Measurements from ENCODE around the gene PDGFA. TPM values are rescaled to one million over a fixed set of nuclear protein-coding genes. Genes with fewer than 3 reads are reported as not detected.

Gene PDGFA
- total RNA-seq = 1 to 10 TPM; 7.7 TPM

DNA sequence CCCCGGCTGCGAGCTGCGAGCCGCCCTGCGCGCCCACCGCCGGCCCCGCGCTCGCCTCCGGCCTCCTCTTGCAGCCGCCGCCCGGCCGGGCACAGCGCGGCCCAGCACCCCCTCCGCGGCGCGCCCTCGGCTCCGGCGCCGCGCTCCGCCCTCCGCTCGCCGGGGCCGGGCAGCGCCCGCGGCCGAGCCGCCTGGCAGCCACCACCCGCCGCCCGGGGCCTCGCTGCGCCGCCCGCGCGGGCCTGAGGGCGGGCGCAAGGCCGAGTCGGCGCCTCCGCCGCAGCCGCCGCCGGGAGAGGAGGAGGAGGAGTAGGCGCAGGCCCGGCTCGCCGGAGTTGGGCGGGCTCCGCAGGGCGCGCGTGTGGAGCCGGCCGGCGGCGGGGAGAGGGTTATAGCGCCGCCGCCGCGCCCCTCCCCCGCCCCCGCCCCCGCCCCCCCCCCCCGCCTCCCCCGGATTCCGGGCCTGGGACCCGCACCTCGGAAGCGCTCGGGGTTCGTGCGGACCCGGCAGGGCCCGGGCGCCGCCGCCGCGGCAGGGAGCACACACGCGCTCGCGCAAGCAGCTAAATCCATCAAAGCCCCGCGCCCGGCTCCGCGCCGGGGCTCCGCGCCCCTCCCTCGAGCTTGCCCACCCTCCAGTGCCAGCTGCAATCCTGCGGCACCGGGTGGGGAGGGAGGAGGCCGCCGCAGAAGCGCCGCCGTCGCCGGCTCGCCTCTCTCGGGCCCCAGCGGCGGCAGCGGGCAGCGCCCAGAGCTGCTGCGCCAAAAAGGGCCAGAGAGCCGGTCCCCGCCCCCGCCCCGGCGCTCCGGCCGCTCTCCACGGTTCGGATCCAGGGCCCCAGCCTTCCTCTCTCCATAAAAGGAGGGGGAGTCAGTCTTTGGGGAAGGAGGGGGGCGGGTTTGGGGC lies at the start of gene PDGFA:
TSS of gene PDGFA (minus strand) at position 363 of the 907 bp plus-strand sequence. CDS start 845 bp downstream, outside the sequence.
- H3K27me3 Mint-ChIP-seq (ENCODE audit: low read depth) = peaks cover 31% of the 10 kb centered on the region

DNA sequence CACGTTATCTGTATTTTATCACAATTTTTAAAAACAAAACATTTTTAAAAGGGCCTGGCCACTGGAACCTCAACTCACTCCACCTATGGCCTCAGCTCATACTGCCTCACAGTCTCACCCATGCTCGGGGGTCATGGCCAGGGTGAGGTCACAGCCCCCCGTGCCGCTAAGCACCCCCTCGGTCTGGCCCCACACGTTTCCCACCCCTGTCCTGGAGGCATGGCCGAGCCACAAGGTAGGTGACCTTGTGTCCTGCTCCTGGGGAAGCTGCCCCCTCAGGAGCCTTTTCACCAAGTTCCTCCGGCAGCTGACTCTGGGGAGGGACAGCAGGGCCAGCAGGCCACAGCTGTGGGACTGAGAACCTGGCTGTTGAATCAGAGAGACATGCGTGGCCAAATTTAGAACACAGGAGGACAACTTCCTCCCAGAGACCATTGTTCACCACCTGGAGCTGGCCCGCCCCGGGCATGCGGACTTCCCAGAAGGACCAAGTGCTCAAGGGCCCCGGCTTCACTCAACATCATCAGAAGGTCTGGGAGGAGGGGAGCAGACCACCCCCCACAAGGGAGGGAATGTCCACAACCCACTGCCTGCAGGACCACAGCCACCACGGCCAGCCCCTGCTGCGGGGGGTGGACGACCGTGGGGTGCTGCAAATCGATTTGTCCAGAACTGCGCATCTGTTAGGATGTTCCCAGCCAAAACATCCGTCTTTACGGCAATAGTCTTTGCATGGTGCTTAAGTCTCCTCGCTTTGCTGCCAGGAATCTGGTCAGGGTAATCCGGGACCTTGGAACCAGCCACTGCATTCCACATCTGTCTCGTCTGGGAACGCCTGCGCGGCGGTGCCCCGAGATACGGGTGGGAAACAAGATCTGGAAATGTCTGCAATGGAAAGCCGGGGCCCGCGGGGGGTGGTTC lies 48.6 kb upstream of the PDGFA start:
- CTCF ChIA-PET = no interaction called here
- no peaks in the 10 kb centered on the region for H3K4me1 Mint-ChIP-seq (ENCODE audit: low read depth)
- H3K27me3 Mint-ChIP-seq (ENCODE audit: low read depth) = no peaks in the 10 kb centered on the region
- no peak overlapping the region for H3K27ac Mint-ChIP-seq
- H3K36me3 Mint-ChIP-seq (ENCODE audit: low read depth) = no peaks in the 10 kb centered on the region
- H3K4me3 Mint-ChIP-seq = no peak overlapping the region
- H3K9me3 Mint-ChIP-seq = no peaks in the 10 kb centered on the region
- intact Hi-C loops (cut with micrococcal nuclease) = no loop called here
- DNase-seq = no peak

More for the DNA sequence above, at the start of gene PDGFA:
- no peak within 1 kb of the TSS for H3K27ac Mint-ChIP-seq
- CTCF ChIA-PET = no interaction called here
- H3K36me3 Mint-ChIP-seq (ENCODE audit: low read depth) = no peaks in the 10 kb centered on the region
- no peaks in the 10 kb centered on the region for H3K9me3 Mint-ChIP-seq
- peak within 1 kb of the TSS; percentile 81 for H3K4me3 Mint-ChIP-seq
- H3K4me1 Mint-ChIP-seq (ENCODE audit: low read depth) = peaks cover 18% of the 10 kb centered on the region
- no peak for DNase-seq
- intact Hi-C loops (cut with micrococcal nuclease) = loop anchor here (2.0 to 5.0 kb wide), 3 partner anchors 65 to 207 kb away; partner anchors contain the start of genes DNAAF5 and PRKAR1B

DNA sequence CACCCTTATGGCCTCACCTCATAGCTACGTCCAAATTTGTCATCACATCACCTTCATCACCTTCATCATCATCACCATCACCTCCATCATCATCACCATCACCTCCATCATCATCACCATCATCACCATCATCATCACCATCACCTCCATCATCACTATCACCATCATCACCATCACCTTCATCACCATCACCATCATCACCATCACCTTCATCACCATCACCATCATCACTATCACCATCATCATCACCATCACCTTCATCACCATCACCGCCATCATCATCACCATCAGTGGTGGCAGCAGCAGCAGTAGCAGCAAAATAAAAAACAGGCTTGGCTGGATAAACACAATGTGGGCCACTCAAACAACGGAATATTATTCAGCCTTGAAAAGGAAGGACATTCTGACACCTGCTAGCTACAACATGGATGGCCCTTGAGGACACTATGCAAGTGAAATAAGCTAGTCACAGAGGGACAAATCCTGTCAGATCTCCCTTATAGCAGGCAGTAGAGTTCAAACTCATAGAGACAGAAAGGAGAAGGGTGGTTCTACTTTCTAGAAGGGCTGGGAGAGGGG lies 47.7 kb upstream of the PDGFA start:
- H3K9me3 Mint-ChIP-seq = no peaks in the 10 kb centered on the region
- H3K4me3 Mint-ChIP-seq = no peak overlapping the region
- no peak for DNase-seq
- CTCF ChIA-PET = no interaction called here
- H3K27ac Mint-ChIP-seq = no peak overlapping the region
- intact Hi-C loops (cut with micrococcal nuclease) = no loop called here
- no peaks in the 10 kb centered on the region for H3K4me1 Mint-ChIP-seq (ENCODE audit: low read depth)
- no peaks in the 10 kb centered on the region for H3K27me3 Mint-ChIP-seq (ENCODE audit: low read depth)
- no peaks in the 10 kb centered on the region for H3K36me3 Mint-ChIP-seq (ENCODE audit: low read depth)

DNA sequence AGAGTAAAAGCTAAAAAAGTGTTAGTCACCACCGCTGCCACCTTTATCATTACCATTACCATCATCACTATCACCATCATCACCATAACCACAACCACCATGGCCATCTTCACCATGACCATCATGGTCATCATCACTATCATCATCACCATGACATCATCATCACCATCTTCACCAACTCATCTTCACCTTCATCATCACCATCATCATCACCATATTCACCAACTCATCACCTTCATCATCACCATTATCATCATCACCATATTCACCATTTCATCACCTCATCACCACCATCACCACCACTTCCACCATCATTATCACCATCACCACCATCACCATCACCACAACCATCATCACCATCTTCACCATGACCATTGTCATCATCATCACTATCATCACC lies 46.5 kb upstream of the PDGFA start:
- Mint-ChIP-seq H3K27ac (no peak overlapping the region), H3K9me3 (no peaks in the 10 kb centered on the region), H3K4me3 (no peak overlapping the region), H3K4me1 (ENCODE audit: low read depth) (no peaks in the 10 kb centered on the region), H3K27me3 (ENCODE audit: low read depth) (no peaks in the 10 kb centered on the region), H3K36me3 (ENCODE audit: low read depth) (no peaks in the 10 kb centered on the region)
- CTCF ChIA-PET = interaction anchor here (1.0 kb wide), 1 partner anchor 19 kb away, joined by 3 read pairs; no protein-coding TSS in a partner anchor
- intact Hi-C loops (cut with micrococcal nuclease) = no loop called here
- no peak for DNase-seq

DNA sequence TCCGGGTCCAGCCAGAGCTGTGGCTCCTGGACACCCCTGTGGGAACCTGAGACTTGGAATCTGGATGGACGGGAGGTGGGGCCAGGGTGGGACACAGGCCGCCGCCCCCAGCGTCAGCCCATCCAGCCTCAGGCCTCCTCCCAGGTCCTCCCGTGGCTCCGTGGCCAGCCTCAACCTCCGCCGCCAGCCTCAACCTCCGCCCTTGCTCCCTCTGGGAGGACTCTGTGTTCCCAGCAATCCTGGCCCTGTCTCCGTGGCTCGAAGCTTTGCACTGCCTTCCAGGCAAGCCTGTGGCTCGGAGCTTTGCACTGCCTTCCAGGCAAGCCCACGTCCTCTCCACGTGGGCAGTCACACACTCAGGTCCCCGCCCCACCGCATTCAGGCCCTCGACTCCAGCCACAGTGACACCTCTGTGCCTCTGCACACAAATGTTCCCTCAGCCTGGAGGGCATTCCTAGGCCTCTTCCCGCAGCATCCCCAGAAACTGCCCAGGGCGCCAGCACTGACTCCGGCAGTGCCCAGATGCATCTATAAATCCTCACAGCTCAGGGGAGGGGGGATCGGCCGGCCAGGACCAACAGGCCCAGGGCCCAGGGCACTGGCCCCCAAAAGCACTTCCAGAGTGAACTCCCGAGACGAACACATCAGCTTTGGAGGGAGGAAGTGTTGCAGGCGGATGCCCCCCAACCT lies 44.7 kb upstream of the PDGFA start:
- H3K27ac Mint-ChIP-seq = no peak overlapping the region
- intact Hi-C loops (cut with micrococcal nuclease) = no loop called here
- no peaks in the 10 kb centered on the region for H3K36me3 Mint-ChIP-seq (ENCODE audit: low read depth)
- H3K27me3 Mint-ChIP-seq (ENCODE audit: low read depth) = no peaks in the 10 kb centered on the region
- CTCF ChIA-PET = interaction anchor here (0.6 kb wide), 1 partner anchor 81 kb away, joined by 3 read pairs; no protein-coding TSS in a partner anchor
- H3K4me1 Mint-ChIP-seq (ENCODE audit: low read depth) = peaks cover 3% of the 10 kb centered on the region
- DNase-seq = no peak
- no peak overlapping the region for H3K4me3 Mint-ChIP-seq
- H3K9me3 Mint-ChIP-seq = no peaks in the 10 kb centered on the region

DNA sequence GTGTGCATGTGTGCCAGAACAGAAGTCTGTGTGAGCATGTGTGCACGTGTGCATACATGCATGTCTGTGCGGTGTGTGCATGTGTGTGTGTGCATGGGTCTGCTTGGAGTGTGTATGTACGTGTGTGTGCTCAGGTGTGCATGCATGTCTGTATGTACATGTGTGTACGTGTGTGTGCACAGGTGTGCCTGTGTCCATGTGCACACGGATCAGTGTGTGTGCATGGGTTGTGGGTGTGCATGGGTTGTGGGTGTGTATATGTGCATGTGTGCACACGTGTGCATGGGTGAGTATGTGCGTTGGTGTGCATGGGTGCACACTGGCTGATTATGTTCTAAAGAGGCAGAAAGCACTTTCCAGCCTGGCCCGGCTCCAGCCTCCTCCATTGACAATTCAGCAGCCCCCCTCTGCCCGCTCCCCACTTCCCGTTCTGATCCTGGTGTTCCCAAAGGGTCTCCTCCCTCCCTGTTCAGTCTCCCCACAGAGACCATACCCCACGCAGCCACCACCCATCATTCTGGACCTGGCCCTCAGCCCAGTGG lies 44.1 kb upstream of the PDGFA start:
- no peak for DNase-seq
- CTCF ChIA-PET = no interaction called here
- Mint-ChIP-seq H3K36me3 (ENCODE audit: low read depth) (no peaks in the 10 kb centered on the region), H3K4me3 (no peak overlapping the region), H3K27ac (no peak overlapping the region), H3K27me3 (ENCODE audit: low read depth) (no peaks in the 10 kb centered on the region), H3K9me3 (no peaks in the 10 kb centered on the region), H3K4me1 (ENCODE audit: low read depth) (peaks cover 3% of the 10 kb centered on the region)
- intact Hi-C loops (cut with micrococcal nuclease) = no loop called here

DNA sequence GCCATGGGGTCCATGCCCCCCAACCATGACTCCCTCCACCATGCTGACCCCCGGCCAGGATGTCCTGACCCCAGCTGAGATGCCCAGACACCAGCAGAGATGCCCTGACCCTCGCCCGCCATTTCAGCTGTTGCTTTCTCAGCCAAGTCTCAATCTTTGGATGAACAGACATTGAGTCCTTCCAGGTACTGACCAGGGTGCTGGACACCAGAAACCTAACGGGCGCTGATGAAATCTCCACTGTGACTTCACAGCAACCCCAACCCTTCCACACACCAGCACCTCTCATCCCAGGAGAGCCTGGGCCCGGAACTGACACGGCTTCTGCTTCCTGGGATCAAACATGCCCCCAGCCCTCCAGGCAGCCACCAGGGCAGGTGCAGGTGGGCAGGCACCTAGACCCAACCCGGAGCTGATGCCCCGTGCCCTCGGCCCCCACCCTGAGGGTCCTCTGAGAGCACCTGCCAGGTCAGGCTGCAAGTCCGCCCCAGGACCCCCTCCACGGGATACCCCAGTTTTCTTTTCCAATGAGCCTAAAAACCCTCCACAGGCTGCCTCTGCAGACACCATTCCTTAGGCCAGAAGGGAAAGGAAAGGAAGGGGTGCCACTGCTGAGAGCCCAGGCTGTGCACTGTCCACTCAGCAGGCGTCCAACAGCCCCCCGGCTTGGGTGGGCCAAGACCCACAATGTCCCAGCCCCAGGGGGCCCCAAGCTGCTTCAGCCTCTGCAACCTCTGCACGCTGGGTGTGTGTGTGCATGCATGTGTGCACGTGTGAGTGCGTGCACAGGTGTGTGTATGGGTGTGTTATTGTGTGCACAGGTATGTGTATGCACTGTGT lies 43.4 kb upstream of the PDGFA start:
- intact Hi-C loops (cut with micrococcal nuclease) = no loop called here
- no peak overlapping the region for H3K4me3 Mint-ChIP-seq
- no peaks in the 10 kb centered on the region for H3K27me3 Mint-ChIP-seq (ENCODE audit: low read depth)
- H3K9me3 Mint-ChIP-seq = no peaks in the 10 kb centered on the region
- peaks cover 3% of the 10 kb centered on the region for H3K4me1 Mint-ChIP-seq (ENCODE audit: low read depth)
- H3K36me3 Mint-ChIP-seq (ENCODE audit: low read depth) = no peaks in the 10 kb centered on the region
- CTCF ChIA-PET = no interaction called here
- H3K27ac Mint-ChIP-seq = no peak overlapping the region
- DNase-seq = no peak

DNA sequence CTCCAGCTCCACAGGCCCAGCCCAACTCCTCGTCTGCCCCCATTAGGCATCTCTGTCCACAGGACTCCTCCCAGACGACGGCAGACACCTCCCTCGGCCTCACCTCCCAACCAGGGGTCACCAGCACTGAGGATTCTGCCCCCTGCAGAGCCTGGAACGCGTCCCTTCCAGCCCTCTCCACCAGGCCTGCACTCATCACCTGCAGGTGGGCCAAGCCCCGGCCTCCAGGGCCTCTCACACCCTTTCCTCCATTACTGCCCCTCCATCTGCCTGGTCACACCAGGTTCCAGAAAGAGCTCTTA lies 42.7 kb upstream of the PDGFA start:
- H3K36me3 Mint-ChIP-seq (ENCODE audit: low read depth) = peaks cover 3% of the 10 kb centered on the region
- H3K27ac Mint-ChIP-seq = no peak overlapping the region
- no peaks in the 10 kb centered on the region for H3K9me3 Mint-ChIP-seq
- H3K4me1 Mint-ChIP-seq (ENCODE audit: low read depth) = peaks cover 3% of the 10 kb centered on the region
- no peak for DNase-seq
- H3K27me3 Mint-ChIP-seq (ENCODE audit: low read depth) = no peaks in the 10 kb centered on the region
- H3K4me3 Mint-ChIP-seq = no peak overlapping the region
- intact Hi-C loops (cut with micrococcal nuclease) = no loop called here
- CTCF ChIA-PET = no interaction called here

DNA sequence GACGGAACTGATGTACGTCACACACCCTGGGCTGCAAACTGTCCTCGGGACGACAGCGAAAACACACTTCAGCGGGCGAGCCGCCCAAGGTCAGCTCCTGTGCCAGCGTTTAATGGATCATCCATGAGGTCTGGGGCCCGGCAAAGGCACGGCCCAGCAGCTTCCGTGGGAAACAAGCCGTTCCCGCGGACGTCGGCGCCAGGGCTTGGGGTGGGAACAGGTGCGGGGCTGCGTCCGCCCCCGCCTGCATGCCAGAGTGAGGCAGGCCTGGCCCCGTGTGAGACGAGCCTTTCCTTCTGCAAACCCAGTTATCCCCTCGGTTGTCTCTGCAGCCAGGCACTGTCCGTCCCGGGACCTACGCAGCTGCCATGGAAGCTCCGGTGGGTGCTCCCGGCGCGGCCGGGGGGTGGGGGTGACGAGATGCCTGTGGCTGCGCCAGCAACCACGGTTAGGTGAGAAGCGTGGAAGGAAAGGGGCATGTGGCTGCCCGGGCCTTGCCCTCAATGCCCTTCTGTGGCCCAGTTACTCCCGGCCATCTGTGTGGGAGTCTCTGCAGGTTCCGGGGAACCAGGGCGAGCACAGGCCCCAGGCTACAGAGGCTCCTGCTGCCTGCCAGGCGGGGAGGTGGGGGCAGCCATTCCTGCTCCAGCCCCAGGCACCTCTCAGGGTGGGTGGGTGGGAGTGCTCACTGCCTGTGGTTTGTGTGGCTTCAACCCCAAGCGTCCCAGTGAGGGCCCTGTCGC lies 42.2 kb upstream of the PDGFA start:
- peaks cover 3% of the 10 kb centered on the region for H3K36me3 Mint-ChIP-seq (ENCODE audit: low read depth)
- DNase-seq = no peak
- intact Hi-C loops (cut with micrococcal nuclease) = no loop called here
- H3K4me1 Mint-ChIP-seq (ENCODE audit: low read depth) = peaks cover 3% of the 10 kb centered on the region
- H3K4me3 Mint-ChIP-seq = no peak overlapping the region
- CTCF ChIA-PET = no interaction called here
- no peaks in the 10 kb centered on the region for H3K9me3 Mint-ChIP-seq
- no peak overlapping the region for H3K27ac Mint-ChIP-seq
- no peaks in the 10 kb centered on the region for H3K27me3 Mint-ChIP-seq (ENCODE audit: low read depth)

DNA sequence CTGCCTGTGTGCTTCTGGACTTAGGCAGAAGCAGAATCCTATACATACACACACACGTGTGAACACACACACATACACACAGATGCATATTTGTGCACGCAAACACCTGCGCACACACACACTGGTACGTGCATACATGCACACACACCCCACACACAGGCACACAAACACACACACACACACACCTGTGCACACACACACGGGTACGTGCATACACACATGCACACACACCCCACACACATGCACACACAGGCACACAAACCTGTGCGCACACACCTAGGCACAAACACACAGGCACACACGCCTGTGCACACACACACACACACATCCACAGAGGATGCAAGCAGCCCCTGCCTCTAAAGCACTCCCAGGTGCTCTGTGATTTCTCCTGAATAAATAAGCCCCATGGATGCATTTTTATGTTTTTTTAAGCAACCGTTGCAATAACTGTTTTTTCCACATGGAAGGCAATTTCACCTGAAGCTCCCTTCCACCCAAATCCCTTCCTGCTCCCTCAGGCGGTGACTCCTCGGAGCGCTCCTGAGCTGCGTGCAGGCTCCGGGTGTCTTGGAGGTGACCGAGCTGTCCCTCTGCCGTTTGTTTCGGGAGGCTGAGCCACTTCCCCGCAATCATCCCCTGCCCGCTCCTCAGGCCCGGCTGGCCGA lies 41.5 kb upstream of the PDGFA start:
- no peaks in the 10 kb centered on the region for H3K9me3 Mint-ChIP-seq
- H3K27ac Mint-ChIP-seq = no peak overlapping the region
- no peak overlapping the region for H3K4me3 Mint-ChIP-seq
- intact Hi-C loops (cut with micrococcal nuclease) = no loop called here
- CTCF ChIA-PET = no interaction called here
- H3K4me1 Mint-ChIP-seq (ENCODE audit: low read depth) = peaks cover 3% of the 10 kb centered on the region
- H3K36me3 Mint-ChIP-seq (ENCODE audit: low read depth) = peaks cover 3% of the 10 kb centered on the region
- DNase-seq = no peak
- no peaks in the 10 kb centered on the region for H3K27me3 Mint-ChIP-seq (ENCODE audit: low read depth)
